Stimulated activated CD4-positive, alpha-beta T cell treated with anti-CD3 and anti-CD28 coated beads, Interleukin-2, amount 100 ng/mL, for 24 hours (primary cell): ENCODE data around the gene LRPPRC.

Source experiments
- DNase-seq, 2 donors: peaks; one replicate each; pipeline ENCODE4 v3.0.0-alpha.2; 2020

Gene LRPPRC

DNA sequence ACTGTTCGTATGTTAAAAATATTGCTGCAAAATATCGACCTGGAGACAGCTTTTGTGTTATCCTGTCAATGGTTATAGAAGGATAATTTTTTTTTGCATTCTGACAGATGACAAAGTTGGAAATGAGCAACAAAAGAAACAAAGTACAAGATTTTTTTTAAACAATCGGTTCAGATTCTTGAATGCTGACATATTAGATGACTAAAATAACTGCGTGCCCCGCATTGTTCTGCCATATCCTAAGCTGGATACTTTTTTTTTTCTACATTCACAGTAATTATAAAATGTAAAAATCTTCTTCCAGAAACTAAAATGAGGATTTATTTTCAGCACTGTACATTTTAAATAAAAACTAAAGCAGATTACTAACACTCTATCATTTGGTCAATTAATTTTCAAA, 89.9 kb downstream of the LRPPRC start:
- no peak for DNase-seq

DNA sequence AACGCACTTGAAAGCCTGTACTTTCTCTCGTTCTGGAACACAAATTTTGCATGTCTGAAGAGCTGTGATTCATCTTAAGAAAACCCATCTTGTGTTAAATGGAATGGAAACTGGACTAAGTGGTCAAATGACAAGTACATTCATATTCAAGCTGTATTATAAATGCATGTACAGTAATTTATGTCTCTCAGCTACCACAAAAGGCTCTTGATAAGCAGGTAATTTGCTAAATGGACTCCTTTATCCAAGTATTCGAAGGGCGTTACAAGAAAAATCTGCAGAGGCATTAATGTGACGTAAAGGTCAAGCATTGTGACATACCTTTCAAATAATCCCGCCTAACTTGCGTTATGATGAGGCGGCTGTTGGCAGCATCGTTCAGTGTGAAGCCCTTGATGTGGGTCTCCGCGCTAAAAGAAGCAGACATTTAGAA, 90.4 kb downstream of the LRPPRC start:
- DNase-seq, result no peak

DNA sequence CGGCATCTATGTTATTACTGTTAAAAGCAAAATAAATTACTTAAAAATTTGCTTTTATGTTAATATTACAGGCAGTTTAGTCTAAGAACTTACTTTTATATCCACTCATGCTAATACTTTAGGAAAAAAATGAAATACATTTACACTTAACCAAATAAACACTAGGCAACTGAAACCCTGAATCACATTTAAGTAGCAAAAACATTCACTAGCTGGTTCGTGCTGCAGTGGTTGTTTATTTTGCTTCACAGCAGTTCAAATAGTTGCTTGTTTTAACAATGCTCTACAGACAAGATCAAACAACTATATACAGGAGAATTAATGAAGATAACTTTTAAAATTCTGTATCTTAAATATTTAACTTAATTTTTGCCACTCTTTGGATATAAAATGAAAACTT, 96.2 kb downstream of the LRPPRC start:
- no peak for DNase-seq

- no peak for DNase-seq
These were observed 96.9 kb downstream of the LRPPRC start for GRCh38 chr2:43898838-43899346.

- DNase-seq, result no peak
These were observed 97.5 kb downstream of the LRPPRC start for GRCh38 chr2:43898134-43898837.

DNA sequence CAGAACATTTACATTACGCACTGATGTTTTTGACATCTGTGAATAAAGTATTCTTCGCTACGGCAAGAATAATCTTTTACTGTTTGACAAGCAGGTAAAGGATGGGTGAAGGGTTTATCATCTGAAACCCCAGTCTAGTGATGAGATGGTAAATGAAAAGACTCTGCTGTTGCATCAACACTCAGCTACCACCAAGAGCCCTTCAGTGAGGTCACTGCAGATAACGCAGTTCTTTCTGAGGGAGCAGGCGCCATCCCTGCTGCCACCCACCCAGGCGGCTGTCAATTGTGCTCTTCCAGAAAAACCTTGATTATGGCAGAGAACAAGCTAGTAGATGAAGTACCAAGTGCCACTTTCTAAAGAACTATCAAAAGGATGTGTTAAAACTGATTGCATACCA, 98.3 kb downstream of the LRPPRC start:
- no peak for DNase-seq

- DNase-seq, result no peak
These were observed 98.9 kb downstream of the LRPPRC start for GRCh38 chr2:43896906-43897305.

DNA sequence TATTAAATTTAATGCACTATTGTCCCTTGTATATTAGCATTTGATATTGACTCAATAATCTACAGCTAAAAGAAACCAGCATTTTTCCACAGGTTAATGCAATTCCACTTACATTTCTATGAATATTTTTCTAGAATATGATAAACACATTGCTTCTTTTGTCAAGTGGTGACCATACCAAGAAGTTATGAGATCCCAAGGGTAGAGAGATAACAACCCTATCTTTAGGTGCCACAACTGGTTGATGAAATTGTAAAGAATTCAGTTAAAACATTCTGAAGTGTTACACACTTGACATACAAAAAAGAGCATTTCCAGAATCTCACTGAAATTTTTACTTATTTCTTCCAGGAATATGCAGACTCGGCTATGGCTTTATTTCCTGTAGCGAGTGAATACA, 101.0 kb downstream of the LRPPRC start:
- no peak for DNase-seq

DNA sequence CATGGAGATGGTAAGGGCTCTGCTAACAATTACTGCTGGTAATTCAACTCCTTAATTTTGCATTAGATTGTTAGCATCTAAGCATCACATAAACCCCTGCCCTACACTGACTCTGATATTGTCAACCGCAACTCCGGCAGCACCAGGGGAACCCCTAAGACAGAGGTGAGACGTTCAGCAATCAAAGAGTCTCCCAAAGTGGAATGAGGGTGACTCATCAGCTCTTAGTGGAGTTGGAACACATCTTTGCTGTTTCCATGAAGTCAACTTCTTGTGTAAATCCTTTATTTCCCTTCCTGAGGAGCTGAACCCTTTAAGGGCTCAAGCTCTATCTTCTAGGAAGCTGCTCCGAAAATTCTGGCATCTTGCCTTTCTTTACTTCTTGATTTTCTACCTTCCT, 104.9 kb downstream of the LRPPRC start:
- no peak for DNase-seq

GRCh38 chr2:43889416-43889815, 106.4 kb downstream of the LRPPRC start:
- DNase-seq, result no peak

DNA sequence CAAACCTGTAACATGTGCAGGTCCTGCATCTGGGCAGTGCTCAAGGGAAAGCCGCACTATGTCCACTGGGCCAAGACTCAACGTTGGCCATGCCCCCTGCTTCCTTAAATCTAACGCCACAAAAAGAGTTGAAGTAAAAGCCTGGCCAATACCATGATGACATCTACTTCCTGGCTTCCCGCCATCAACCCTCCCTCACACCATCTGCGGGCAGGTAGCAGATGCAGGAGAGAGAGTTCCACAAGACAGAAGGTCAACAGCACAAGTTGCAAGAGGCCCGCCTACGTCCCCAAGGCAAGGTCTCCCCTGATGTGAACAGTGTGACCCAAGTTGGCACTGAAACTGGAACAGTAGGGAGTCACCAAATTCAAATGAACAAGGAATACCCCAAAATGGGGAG, 108.6 kb downstream of the LRPPRC start:
- DNase-seq, result no peak

GRCh38 chr2:43885132-43885632, 110.6 kb downstream of the LRPPRC start:
- DNase-seq, result no peak

DNA sequence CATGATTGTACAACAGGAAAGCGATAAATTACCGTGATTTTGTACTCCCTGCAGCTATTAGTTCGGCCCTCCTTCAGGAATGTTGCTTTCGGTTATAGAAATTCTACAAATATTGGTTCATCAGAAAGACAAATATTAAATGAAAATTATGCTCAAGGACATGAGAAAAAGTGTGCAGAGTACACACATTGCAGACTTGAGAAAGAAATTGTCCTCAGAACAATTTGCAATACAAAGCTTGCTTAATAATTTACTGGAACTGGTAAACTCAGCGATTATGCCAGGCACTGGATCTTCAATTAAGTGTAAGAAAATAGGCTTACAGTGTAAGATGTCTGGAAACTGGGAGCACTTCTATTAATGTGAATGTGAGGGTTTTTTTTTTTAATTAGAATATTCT, 111.1 kb downstream of the LRPPRC start:
- no peak for DNase-seq

- DNase-seq, result no peak
These were observed 113.5 kb downstream of the LRPPRC start for GRCh38 chr2:43882312-43882711.

GRCh38 chr2:43880952-43881351, 114.8 kb downstream of the LRPPRC start:
- no peak for DNase-seq

DNA sequence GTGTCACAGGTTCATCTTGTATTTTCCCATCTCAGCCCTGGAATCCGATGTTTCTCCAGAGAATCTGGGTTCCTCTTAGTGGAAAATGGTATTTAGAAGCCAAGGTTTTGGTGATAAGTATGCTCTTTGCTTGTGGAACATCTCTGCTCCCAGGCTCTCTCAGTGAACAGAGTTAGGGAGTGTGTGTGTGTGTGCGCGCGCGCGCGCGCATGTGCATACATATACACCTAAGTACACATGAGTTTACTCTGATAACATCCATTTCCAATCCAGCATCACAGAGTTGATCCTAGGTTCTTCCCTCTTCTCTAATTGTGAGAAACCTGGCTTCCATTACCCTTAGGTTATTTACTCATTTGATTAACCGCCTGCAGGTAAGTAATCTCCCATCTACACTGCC, 115.3 kb downstream of the LRPPRC start:
- no peak for DNase-seq

DNA sequence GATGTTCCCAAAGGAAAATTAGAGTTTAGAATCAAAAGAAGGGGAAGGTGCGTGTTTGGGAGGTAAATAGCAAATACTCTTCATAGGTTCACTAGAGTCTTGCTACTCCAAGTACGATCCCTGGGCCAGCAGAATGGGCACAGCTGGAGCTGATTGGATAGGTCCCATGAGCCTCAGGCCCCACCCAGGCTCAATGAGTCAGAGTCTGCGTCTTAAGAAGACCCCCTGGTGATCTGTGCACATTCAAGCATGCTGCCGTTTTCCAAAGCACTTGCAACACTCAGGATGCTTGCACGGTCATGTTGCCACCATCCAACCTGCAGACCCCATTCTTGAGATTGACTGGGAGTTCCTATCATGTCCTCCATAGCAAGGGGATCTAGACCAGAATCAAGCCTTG, 116.5 kb downstream of the LRPPRC start:
- DNase-seq, result no peak

DNA sequence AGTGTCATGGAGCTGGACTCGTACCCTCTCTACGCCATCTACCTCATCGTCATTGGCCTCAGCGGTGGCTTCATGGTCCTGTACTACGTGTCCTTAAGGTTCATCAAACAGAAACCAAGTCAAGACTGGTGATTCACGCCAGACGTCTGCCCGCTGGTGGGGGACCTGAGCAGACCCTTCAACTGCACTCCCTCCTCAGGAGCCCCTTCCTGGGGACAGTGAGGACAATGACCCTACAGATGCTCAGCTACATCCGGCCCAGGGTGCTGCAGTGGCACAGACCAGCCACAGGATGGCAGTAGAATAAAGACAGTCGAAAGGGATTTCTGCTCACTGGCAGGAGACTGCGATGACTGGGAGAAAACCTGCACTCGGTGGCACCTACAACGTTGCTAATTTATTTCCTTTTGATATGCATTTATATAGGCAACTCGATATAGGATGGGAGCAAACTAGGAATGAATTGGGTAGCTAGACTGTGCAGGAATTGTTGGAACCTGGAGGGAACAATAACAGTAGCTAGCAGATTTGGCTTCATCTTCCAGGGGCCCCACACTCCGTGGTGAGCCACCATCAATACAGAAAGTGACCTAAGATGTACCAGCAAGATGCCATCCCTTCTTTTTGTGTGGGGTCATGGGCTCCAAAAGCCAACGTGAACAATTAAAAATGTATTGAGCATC, 117.9 kb downstream of the LRPPRC start:
- peak; percentile 72 to 81 for DNase-seq

GRCh38 chr2:43874776-43875451, 120.9 kb downstream of the LRPPRC start:
- DNase-seq, result no peak

DNA sequence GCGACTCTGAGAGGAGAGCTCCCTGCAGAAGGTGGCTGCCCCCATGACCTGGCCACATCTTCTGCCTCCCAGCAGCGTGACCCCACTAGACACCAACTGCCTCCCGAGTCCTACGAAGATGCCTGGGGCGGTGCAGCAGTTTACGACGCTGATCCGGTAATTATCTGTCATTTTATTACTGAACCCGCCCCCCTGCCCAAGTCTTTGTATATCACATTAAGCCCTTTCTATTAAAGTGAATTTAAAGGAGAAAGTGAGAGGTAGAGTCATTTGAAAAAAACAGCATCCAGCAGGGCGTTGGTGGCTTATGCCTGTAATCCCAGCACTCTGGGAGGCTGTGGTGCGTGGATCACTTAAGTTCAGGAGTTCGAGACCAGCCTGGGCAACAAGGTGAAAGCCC, 123.6 kb downstream of the LRPPRC start:
- no peak for DNase-seq

DNA sequence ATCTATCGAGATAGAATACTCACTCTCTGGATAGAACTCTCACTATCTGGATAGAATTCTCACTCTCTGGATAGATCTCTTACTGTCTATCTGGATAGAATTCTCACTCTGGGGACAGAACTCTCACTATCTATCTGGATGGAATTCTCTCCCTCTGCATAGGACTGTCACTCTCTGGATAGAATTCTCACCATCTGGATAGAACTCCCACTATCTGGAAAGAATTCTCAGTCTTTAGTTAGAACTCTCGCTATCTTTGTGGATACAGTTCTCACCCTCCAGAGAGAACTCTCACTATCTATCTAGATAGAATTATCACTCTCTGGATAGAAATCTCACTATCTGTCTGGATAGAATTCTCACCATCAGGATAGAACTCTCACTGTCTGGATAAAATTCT, 140.5 kb downstream of the LRPPRC start:
- no peak for DNase-seq

GRCh38 chr2:43854671-43855070, 141.1 kb downstream of the LRPPRC start:
- DNase-seq, result no peak

GRCh38 chr2:43853141-43854081, 142.4 kb downstream of the LRPPRC start:
- no peak for DNase-seq
